Measurements from ENCODE around the gene PNMA6E.

PNMA6E gene

DNA sequence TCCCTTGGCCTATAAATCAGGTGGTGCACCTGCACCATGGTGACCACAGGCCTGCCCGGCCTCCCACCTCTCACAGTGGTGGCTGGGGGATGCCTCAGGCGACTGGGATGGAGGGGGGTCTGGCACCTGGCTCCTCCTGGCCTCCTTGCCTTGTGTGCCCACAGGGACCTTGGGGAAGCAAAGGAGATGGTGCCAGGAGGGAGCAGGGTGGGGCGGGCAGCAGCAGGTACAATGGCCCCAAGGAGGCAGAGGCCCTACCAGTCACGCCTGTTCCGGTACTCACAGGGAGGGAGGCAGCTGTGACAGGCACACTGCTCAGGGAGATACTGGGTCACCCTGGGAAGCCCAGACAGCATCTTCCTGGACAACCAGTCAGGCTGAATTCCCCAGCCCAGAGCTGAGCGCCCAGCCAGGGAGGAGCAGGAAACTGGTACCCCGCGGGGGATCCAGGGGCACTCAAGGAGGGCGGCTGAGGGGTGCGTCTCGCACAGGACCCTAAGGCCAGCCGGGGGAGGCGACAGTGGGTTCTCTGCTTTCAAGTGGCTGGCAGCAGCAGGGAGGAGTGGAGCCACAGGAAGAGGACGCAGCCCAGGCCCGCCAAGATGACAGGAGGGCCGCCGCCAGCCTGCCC lies 45.9 kb upstream of the PNMA6E start:
- H3K36me3 ChIP-seq (ENCODE audit: control insufficient read depth in 2 of 2, insufficient read depth in 1 of 2, low read length in 2 of 2): peaks cover 0 to 12% of the 10 kb centered on the region in 2 experiments; a peak in 1 of 3 replicates
- CTCF ChIA-PET: interaction anchor here (0.6 to 0.8 kb wide), 2 partner anchors 14 to 203 kb away, joined by 3 to 6 read pairs; no protein-coding TSS in a partner anchor
- no peak overlapping the region for H3K27ac ChIP-seq (ENCODE audit: extremely low read depth, low read depth, low read length)
- H3K4me3 ChIP-seq (ENCODE audit: low read depth, low read length): no peak overlapping the region
- POLR2A ChIA-PET: no interaction called here
- no peaks in the 10 kb centered on the region for H3K9me3 ChIP-seq (ENCODE audit: control insufficient read depth, insufficient read depth, low read depth, low read length)
- H3K4me1 ChIP-seq (ENCODE audit: control insufficient read depth, insufficient read depth, low read length): no peaks in the 10 kb centered on the region
- TF ChIP-seq, protein P1, sequence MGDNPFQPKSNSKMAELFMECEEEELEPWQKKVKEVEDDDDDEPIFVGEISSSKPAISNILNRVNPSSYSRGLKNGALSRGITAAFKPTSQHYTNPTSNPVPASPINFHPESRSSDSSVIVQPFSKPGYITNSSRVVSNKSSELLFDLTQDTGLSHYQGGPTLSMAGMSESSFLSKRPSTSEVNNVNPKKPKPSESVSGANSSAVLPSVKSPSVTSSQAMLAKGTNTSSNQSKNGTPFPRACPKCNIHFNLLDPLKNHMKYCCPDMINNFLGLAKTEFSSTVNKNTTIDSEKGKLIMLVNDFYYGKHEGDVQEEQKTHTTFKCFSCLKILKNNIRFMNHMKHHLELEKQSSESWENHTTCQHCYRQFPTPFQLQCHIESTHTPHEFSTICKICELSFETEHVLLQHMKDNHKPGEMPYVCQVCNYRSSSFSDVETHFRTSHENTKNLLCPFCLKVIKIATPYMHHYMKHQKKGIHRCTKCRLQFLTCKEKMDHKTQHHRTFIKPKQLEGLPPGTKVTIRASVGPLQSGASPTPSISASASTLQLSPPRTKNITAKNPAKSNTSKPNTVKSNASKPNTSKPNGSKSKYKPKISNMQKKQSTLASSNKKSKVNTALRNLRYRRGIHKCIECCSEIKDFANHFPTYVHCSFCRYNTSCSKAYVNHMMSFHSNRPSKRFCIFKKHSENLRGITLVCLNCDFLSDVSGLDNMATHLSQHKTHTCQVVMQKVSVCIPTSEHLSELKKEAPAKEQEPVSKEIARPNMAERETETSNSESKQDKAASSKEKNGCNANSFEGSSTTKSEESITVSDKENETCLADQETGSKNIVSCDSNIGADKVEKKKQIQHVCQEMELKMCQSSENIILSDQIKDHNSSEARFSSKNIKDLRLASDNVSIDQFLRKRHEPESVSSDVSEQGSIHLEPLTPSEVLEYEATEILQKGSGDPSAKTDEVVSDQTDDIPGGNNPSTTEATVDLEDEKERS (tag by site-specific recombination; IDR thresholded peaks at IDR 0.05): no peak
- TF ChIP-seq, protein P2, sequence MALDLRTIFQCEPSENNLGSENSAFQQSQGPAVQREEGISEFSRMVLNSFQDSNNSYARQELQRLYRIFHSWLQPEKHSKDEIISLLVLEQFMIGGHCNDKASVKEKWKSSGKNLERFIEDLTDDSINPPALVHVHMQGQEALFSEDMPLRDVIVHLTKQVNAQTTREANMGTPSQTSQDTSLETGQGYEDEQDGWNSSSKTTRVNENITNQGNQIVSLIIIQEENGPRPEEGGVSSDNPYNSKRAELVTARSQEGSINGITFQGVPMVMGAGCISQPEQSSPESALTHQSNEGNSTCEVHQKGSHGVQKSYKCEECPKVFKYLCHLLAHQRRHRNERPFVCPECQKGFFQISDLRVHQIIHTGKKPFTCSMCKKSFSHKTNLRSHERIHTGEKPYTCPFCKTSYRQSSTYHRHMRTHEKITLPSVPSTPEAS (tag by site-specific recombination; IDR thresholded peaks at IDR 0.05): no peak
- no peak for TF ChIP-seq ZBTB17 (tag by site-specific recombination; IDR thresholded peaks at IDR 0.05)
- no peak for TF ChIP-seq ZNF133 (tag by site-specific recombination; IDR thresholded peaks at IDR 0.05)
- no peak for TF ChIP-seq ZBTB48 (tag by site-specific recombination; IDR thresholded peaks at IDR 0.05)

DNA sequence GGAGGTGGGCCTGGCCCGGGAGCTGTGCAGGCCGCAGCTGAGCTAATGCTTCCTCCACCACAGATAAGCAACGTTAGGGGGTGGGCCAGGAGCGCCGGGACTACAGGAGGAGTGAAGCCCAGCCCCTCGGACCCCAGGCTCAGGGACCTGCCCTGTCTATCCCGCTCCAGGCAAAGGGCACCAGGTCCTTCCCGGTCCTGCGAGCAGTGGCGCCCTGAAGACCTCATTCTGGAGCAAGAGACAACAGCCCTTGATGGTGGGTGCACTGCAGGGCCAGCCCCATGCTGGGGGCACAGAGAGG lies 45.4 kb upstream of the PNMA6E start:
- Histone ChIP-seq H3K4me3 (ENCODE audit: low read depth, low read length) (no peak overlapping the region), H3K4me1 (ENCODE audit: control insufficient read depth, insufficient read depth, low read length) (no peaks in the 10 kb centered on the region), H3K9me3 (ENCODE audit: control insufficient read depth, insufficient read depth, low read depth, low read length) (no peaks in the 10 kb centered on the region), H3K36me3 (ENCODE audit: control insufficient read depth in 2 of 2, insufficient read depth in 1 of 2, low read length in 2 of 2) (peaks cover 0 to 12% of the 10 kb centered on the region in 2 experiments; a peak in 1 of 3 replicates), H3K27ac (ENCODE audit: extremely low read depth, low read depth, low read length) (no peak overlapping the region)
- CTCF ChIA-PET: interaction anchor here (0.8 kb wide), 1 partner anchor 15 kb away, joined by 6 read pairs; no protein-coding TSS in a partner anchor
- POLR2A ChIA-PET: no interaction called here
- no peak for TF ChIP-seq ZNF146 (tag by site-specific recombination; IDR thresholded peaks at IDR 0.05)
- TF ChIP-seq ZNF629 (tag by site-specific recombination; IDR thresholded peaks at IDR 0.05): no peak
- TF ChIP-seq ZNF23 (tag by site-specific recombination; IDR thresholded peaks at IDR 0.05; ENCODE audit: borderline replicate concordance): no peak
- TF ChIP-seq, protein P3, sequence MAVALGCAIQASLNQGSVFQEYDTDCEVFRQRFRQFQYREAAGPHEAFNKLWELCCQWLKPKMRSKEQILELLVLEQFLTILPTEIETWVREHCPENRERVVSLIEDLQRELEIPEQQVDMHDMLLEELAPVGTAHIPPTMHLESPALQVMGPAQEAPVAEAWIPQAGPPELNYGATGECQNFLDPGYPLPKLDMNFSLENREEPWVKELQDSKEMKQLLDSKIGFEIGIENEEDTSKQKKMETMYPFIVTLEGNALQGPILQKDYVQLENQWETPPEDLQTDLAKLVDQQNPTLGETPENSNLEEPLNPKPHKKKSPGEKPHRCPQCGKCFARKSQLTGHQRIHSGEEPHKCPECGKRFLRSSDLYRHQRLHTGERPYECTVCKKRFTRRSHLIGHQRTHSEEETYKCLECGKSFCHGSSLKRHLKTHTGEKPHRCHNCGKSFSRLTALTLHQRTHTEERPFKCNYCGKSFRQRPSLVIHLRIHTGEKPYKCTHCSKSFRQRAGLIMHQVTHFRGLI (tag by site-specific recombination; IDR thresholded peaks at IDR 0.05): no peak
- TF ChIP-seq, protein P4, sequence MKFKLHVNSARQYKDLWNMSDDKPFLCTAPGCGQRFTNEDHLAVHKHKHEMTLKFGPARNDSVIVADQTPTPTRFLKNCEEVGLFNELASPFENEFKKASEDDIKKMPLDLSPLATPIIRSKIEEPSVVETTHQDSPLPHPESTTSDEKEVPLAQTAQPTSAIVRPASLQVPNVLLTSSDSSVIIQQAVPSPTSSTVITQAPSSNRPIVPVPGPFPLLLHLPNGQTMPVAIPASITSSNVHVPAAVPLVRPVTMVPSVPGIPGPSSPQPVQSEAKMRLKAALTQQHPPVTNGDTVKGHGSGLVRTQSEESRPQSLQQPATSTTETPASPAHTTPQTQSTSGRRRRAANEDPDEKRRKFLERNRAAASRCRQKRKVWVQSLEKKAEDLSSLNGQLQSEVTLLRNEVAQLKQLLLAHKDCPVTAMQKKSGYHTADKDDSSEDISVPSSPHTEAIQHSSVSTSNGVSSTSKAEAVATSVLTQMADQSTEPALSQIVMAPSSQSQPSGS (tag by site-specific recombination; IDR thresholded peaks at IDR 0.05; ENCODE audit: low read depth): no peak
- TF ChIP-seq ZNF214 (tag by site-specific recombination; IDR thresholded peaks at IDR 0.05; ENCODE audit: borderline replicate concordance): no peak
- TF ChIP-seq KLF1 (tag by site-specific recombination; IDR thresholded peaks at IDR 0.05): no peak
- no peak for TF ChIP-seq ZNF600 (tag by site-specific recombination; IDR thresholded peaks at IDR 0.05)
- no peak for TF ChIP-seq SALL2 (tag by site-specific recombination; IDR thresholded peaks at IDR 0.05; ENCODE audit: borderline replicate concordance)
- no peak for TF ChIP-seq ZBTB1 (tag by site-specific recombination; IDR thresholded peaks at IDR 0.05)
- no peak for TF ChIP-seq ZNF433 (tag by site-specific recombination; IDR thresholded peaks at IDR 0.05; ENCODE audit: low read depth)
- no peak for TF ChIP-seq SCRT2 (tag by site-specific recombination; IDR thresholded peaks at IDR 0.05)
- no peak for TF ChIP-seq ZNF292 (tag by site-specific recombination; IDR thresholded peaks at IDR 0.05; ENCODE audit: borderline replicate concordance, low read depth)
- TF ChIP-seq ZNF404 (tag by site-specific recombination; IDR thresholded peaks at IDR 0.05): no peak
- TF ChIP-seq KLF16 (tag by site-specific recombination; IDR thresholded peaks at IDR 0.05): no peak
- no peak for TF ChIP-seq ZNF391 (tag by site-specific recombination; IDR thresholded peaks at IDR 0.05; ENCODE audit: borderline replicate concordance, low read depth)
- no peak for TF ChIP-seq ZNF521 (tag by site-specific recombination; IDR thresholded peaks at IDR 0.05)

All from HEK293 (cell line).